Kidney epithelial cell (primary cell): ENCODE measurements around the gene EEF1A2. TPM values are rescaled to one million over a fixed set of nuclear protein-coding genes. Genes with fewer than 3 reads are reported as not detected.

Experiments
- DNase-seq: peaks from one replicate; pipeline ENCODE4 v3.0.0-alpha.2; 2010; ENCODE audit warnings: low read depth
- H3K27me3 ChIP-seq: 2 replicates; pipeline ENCODE4 v1.6.0; 2011; ENCODE audit warnings: low read length; ENCODE audit not compliant: control insufficient read depth, insufficient read depth
- H3K36me3 ChIP-seq: 2 replicates; pipeline ENCODE4 v1.5.1; 2011; ENCODE audit warnings: low read length; ENCODE audit not compliant: control insufficient read depth, insufficient read depth
- H3K4me3 ChIP-seq: 2 replicates; pipeline ENCODE4 v1.5.1; 2011; ENCODE audit warnings: low read depth, mild to moderate bottlenecking, control low read depth, low read length
- CTCF ChIP-seq: IDR thresholded peaks from 2 replicates; pipeline ENCODE4 v1.5.1; 2011; ENCODE audit warnings: mild to moderate bottlenecking, moderate library complexity, low read length, control low read depth, inconsistent platforms; ENCODE audit not compliant: insufficient read depth, poor library complexity, severe bottlenecking
- total RNA-seq: library from RNA; depleted of rRNA; stranded (reverse); fragments of >200 nt; gene quantifications from 2 replicates; pipeline ENCODE4 v1.2.3, GENCODE V29; 2015

EEF1A2 gene
- total RNA-seq, 1 donor from 2014 or later = 18.0 TPM

- peak overlapping the region; percentile 22 for H3K4me3 ChIP-seq
- no peak for TF ChIP-seq CTCF
Measured at GRCh38 chr20:63538204-63539091, 39.6 kb upstream of the EEF1A2 start.

GRCh38 chr20:63537525-63538203, 38.8 kb upstream of the EEF1A2 start:
- Histone ChIP-seq H3K27me3 (peaks cover 26% of the 10 kb centered on the region), H3K36me3 (no peaks in the 10 kb centered on the region), H3K4me3 (peak overlapping the region; percentile 22)
- TF ChIP-seq CTCF = peak; percentile 88
- DNase-seq = peak; percentile 61

More at GRCh38 chr20:63538204-63539091, 39.6 kb upstream of the EEF1A2 start:
- DNase-seq = no peak
- H3K36me3 ChIP-seq = no peaks in the 10 kb centered on the region
- H3K27me3 ChIP-seq = peaks cover 24% of the 10 kb centered on the region

GRCh38 chr20:63536997-63537524, 38.2 kb upstream of the EEF1A2 start, which contains the start of gene PTK6:
PTK6 (minus strand) TSS chr20:63537376; CDS start chr20:63537314, 62 bp downstream.
- Histone ChIP-seq H3K4me3 (peak within 1 kb of the TSS; percentile 22), H3K36me3 (no peaks in the 10 kb centered on the region), H3K27me3 (peaks cover 29% of the 10 kb centered on the region)
- no peak for DNase-seq
- TF ChIP-seq CTCF = no peak

GRCh38 chr20:63536241-63536977, 37.5 kb upstream of the EEF1A2 start:
- Histone ChIP-seq H3K36me3 (no peaks in the 10 kb centered on the region), H3K4me3 (no peak overlapping the region), H3K27me3 (peaks cover 29% of the 10 kb centered on the region)
- TF ChIP-seq CTCF = no peak
- no peak for DNase-seq

GRCh38 chr20:63534831-63535651, 36.2 kb upstream of the EEF1A2 start:
- DNase-seq = no peak
- Histone ChIP-seq H3K27me3 (peaks cover 24% of the 10 kb centered on the region), H3K36me3 (no peaks in the 10 kb centered on the region), H3K4me3 (no peak overlapping the region)
- no peak for TF ChIP-seq CTCF
